Immature natural killer cell (primary cell): ENCODE measurements around the gene PPCDC. TPM values are rescaled to one million over a fixed set of nuclear protein-coding genes. Genes with fewer than 3 reads are reported as not detected.
"Not testable (repeated sequence)": the region's sequence is repeated elsewhere in the genome, so short reads cannot be mapped to it uniquely, and the experiment has no call there.

ENCODE experiments used
- DNase-seq, 3 donors: peaks; one replicate each; pipeline ENCODE4 v3.0.0; 2022; ENCODE audit warnings: mixed read lengths in 1 of 3
- H3K27ac Mint-ChIP-seq, 6 donors: one replicate each; pipeline ENCODE4 v1.8.0; 2020; ENCODE audit warnings: mixed read lengths in 6 of 6, mild to moderate bottlenecking in 5 of 6, inconsistent platforms in 4 of 6, moderate library complexity in 3 of 6
- H3K27me3 Mint-ChIP-seq, 3 donors: one replicate each; pipeline ENCODE4 v1.8.0; 2020 to 2021; ENCODE audit warnings: low read depth in 3 of 3, mild to moderate bottlenecking in 3 of 3, mixed read lengths in 3 of 3, moderate library complexity in 3 of 3, inconsistent platforms in 1 of 3
- H3K36me3 Mint-ChIP-seq, 3 donors: one replicate each; pipeline ENCODE4 v1.8.0; 2020; ENCODE audit warnings: mixed read lengths in 3 of 3, inconsistent platforms in 2 of 3, mild to moderate bottlenecking in 2 of 3
- H3K4me1 Mint-ChIP-seq, 2 donors: one replicate each; pipeline ENCODE4 v1.8.0; 2020; ENCODE audit warnings: inconsistent platforms in 2 of 2, mild to moderate bottlenecking in 2 of 2, mixed read lengths in 2 of 2, moderate library complexity in 1 of 2
- H3K4me3 Mint-ChIP-seq, 5 donors: one replicate each; pipeline ENCODE4 v1.8.0; 2020; ENCODE audit warnings: mild to moderate bottlenecking in 5 of 5, mixed read lengths in 5 of 5, inconsistent platforms in 3 of 5, moderate library complexity in 3 of 5
- H3K9me3 Mint-ChIP-seq, 6 donors: one replicate each; pipeline ENCODE4 v1.8.0; 2020; ENCODE audit warnings: mild to moderate bottlenecking in 6 of 6, mixed read lengths in 6 of 6, inconsistent platforms in 4 of 6, moderate library complexity in 3 of 6
- polyA plus RNA-seq, 3 donors: library from polyadenylated mRNA; unstranded; fragments of 300-500 nt; fragmentation: Illumina TruSeq; gene quantifications; one replicate each; pipeline ENCODE4 v1.2.3, GENCODE V29; 2021

PPCDC gene
- polyA plus RNA-seq, 3 donors from 2014 or later, result 20.8 to 23.9 (median 23.1) TPM

GRCh38 chr15:75070674-75071073, 47.3 kb downstream of the PPCDC start:
- Mint-ChIP-seq H3K27me3 (peaks cover under 1 to 6% (median 2%) of the 10 kb centered on the region in 3 donors), H3K27ac (no peak overlapping the region), H3K36me3 (peaks cover 0 to 12% (median 8%) of the 10 kb centered on the region in 3 donors), H3K9me3 (peaks cover 2 to 5% (median 3%) of the 10 kb centered on the region in 6 donors), H3K4me1 (peaks cover 31 to 35% of the 10 kb centered on the region in 2 donors), H3K4me3 (no peak overlapping the region)
- no peak for DNase-seq

- H3K4me1 Mint-ChIP-seq, result peaks cover 9 to 10% of the 10 kb centered on the region in 2 donors
- no peak for DNase-seq
- no peak overlapping the region for H3K27ac Mint-ChIP-seq
- H3K4me3 Mint-ChIP-seq, result no peak overlapping the region
- peaks cover 0 to 7% (median 2%) of the 10 kb centered on the region in 3 donors for H3K27me3 Mint-ChIP-seq
- H3K9me3 Mint-ChIP-seq, result peaks cover 2 to 9% (median 4%) of the 10 kb centered on the region in 6 donors
- H3K36me3 Mint-ChIP-seq, result peaks cover 0 to 13% (median 13%) of the 10 kb centered on the region in 3 donors
Observed at GRCh38 chr15:75073197-75073596, 49.8 kb downstream of the PPCDC start.

- Mint-ChIP-seq H3K9me3 (peaks cover 2 to 9% (median 4%) of the 10 kb centered on the region in 6 donors), H3K27me3 (peaks cover 0 to 7% (median 5%) of the 10 kb centered on the region in 3 donors), H3K36me3 (peaks cover 0 to 12% (median 12%) of the 10 kb centered on the region in 3 donors), H3K4me1 (peaks cover 2 to 12% of the 10 kb centered on the region in 2 donors), H3K27ac (no peak overlapping the region), H3K4me3 (no peak overlapping the region)
- no peak for DNase-seq
Observed at GRCh38 chr15:75076277-75076676, 52.9 kb downstream of the PPCDC start.

GRCh38 chr15:75077551-75077961, 54.2 kb downstream of the PPCDC start:
- DNase-seq, H3K27me3 Mint-ChIP-seq, H3K27ac Mint-ChIP-seq, H3K9me3 Mint-ChIP-seq, H3K4me3 Mint-ChIP-seq, H3K36me3 Mint-ChIP-seq: not testable (repeated sequence)
- H3K4me1 Mint-ChIP-seq, result peaks cover 2 to 12% of the 10 kb centered on the region in 2 donors

- DNase-seq, result no peak
- Mint-ChIP-seq H3K27ac (no peak overlapping the region), H3K27me3 (peaks cover 0 to 3% (median 3%) of the 10 kb centered on the region in 3 donors), H3K36me3 (peaks cover 0 to 13% (median under 1%) of the 10 kb centered on the region in 3 donors), H3K9me3 (peaks cover 2 to 7% (median 5%) of the 10 kb centered on the region in 6 donors), H3K4me3 (no peak overlapping the region), H3K4me1 (peaks cover 2 to 12% of the 10 kb centered on the region in 2 donors)
Observed at GRCh38 chr15:75081150-75081549, 57.8 kb downstream of the PPCDC start.

GRCh38 chr15:75082689-75083088, 59.3 kb downstream of the PPCDC start:
- Mint-ChIP-seq H3K4me3 (no peak overlapping the region), H3K27ac (no peak overlapping the region), H3K4me1 (peaks cover 2 to 12% of the 10 kb centered on the region in 2 donors), H3K9me3 (peaks cover 2 to 12% (median 5%) of the 10 kb centered on the region in 6 donors), H3K36me3 (peaks cover 0 to 18% (median 5%) of the 10 kb centered on the region in 3 donors), H3K27me3 (peaks cover 0 to 3% (median 3%) of the 10 kb centered on the region in 3 donors)
- DNase-seq, result no peak

GRCh38 chr15:75085708-75086107, 62.3 kb downstream of the PPCDC start:
- not testable (repeated sequence) for H3K4me3 Mint-ChIP-seq, H3K27me3 Mint-ChIP-seq, H3K4me1 Mint-ChIP-seq, DNase-seq
- Mint-ChIP-seq H3K36me3 (peaks cover 0 to 18% (median 5%) of the 10 kb centered on the region in 3 donors), H3K27ac (peak overlapping the region in 1 of 6 donors; percentile 19), H3K9me3 (peaks cover 2 to 12% (median 5%) of the 10 kb centered on the region in 6 donors)

GRCh38 chr15:75089456-75090387, 66.3 kb downstream of the PPCDC start:
- H3K36me3 Mint-ChIP-seq, result peaks cover 0 to 18% (median 5%) of the 10 kb centered on the region in 3 donors
- H3K27ac Mint-ChIP-seq, result peak overlapping the region in 1 of 6 donors; percentile 26
- DNase-seq, result no peak
- peaks cover 1 to 12% (median 5%) of the 10 kb centered on the region in 6 donors for H3K9me3 Mint-ChIP-seq
- H3K4me1 Mint-ChIP-seq, result no peaks in the 10 kb centered on the region
- peaks cover 0 to 1% (median 0%) of the 10 kb centered on the region in 3 donors for H3K27me3 Mint-ChIP-seq
- H3K4me3 Mint-ChIP-seq, result no peak overlapping the region

GRCh38 chr15:75090388-75090734, 67.0 kb downstream of the PPCDC start:
- peaks cover 0 to 12% (median 5%) of the 10 kb centered on the region in 3 donors for H3K36me3 Mint-ChIP-seq
- DNase-seq, result no peak
- peak overlapping the region in 1 of 6 donors; percentile 26 for H3K27ac Mint-ChIP-seq
- no peaks in the 10 kb centered on the region for H3K27me3 Mint-ChIP-seq
- H3K4me1 Mint-ChIP-seq, result no peaks in the 10 kb centered on the region
- no peak overlapping the region for H3K4me3 Mint-ChIP-seq
- H3K9me3 Mint-ChIP-seq, result peaks cover 0 to 11% (median 5%) of the 10 kb centered on the region in 6 donors

GRCh38 chr15:75091814-75092213, 68.4 kb downstream of the PPCDC start:
- no peak for DNase-seq
- H3K4me1 Mint-ChIP-seq, result no peaks in the 10 kb centered on the region
- H3K4me3 Mint-ChIP-seq, result no peak overlapping the region
- no peaks in the 10 kb centered on the region for H3K36me3 Mint-ChIP-seq
- no peak overlapping the region for H3K27ac Mint-ChIP-seq
- H3K9me3 Mint-ChIP-seq, result no peaks in the 10 kb centered on the region
- H3K27me3 Mint-ChIP-seq, result no peaks in the 10 kb centered on the region

GRCh38 chr15:75094961-75095478, 71.6 kb downstream of the PPCDC start:
- not testable (repeated sequence) for H3K4me3 Mint-ChIP-seq, H3K9me3 Mint-ChIP-seq, H3K4me1 Mint-ChIP-seq, H3K27me3 Mint-ChIP-seq, DNase-seq, H3K36me3 Mint-ChIP-seq, H3K27ac Mint-ChIP-seq

- Mint-ChIP-seq H3K4me3 (no peak overlapping the region), H3K36me3 (no peaks in the 10 kb centered on the region), H3K4me1 (no peaks in the 10 kb centered on the region), H3K27me3 (no peaks in the 10 kb centered on the region), H3K27ac (no peak overlapping the region), H3K9me3 (no peaks in the 10 kb centered on the region)
- no peak for DNase-seq
Observed at GRCh38 chr15:75095594-75095993, 72.2 kb downstream of the PPCDC start.

- H3K27me3 Mint-ChIP-seq, result no peaks in the 10 kb centered on the region
- DNase-seq, result no peak
- peaks cover 0 to 5% of the 10 kb centered on the region in 2 donors for H3K4me1 Mint-ChIP-seq
- no peak overlapping the region for H3K4me3 Mint-ChIP-seq
- H3K9me3 Mint-ChIP-seq, result no peaks in the 10 kb centered on the region
- no peaks in the 10 kb centered on the region for H3K36me3 Mint-ChIP-seq
- no peak overlapping the region for H3K27ac Mint-ChIP-seq
Observed at GRCh38 chr15:75097939-75098338, 74.5 kb downstream of the PPCDC start.

GRCh38 chr15:75098404-75098803, 75.0 kb downstream of the PPCDC start:
- Mint-ChIP-seq H3K4me3 (no peak overlapping the region), H3K9me3 (no peaks in the 10 kb centered on the region), H3K27me3 (no peaks in the 10 kb centered on the region), H3K36me3 (no peaks in the 10 kb centered on the region), H3K4me1 (peaks cover 0 to 5% of the 10 kb centered on the region in 2 donors), H3K27ac (peak overlapping the region in 1 of 6 donors; percentile 66)
- DNase-seq, result no peak
